ENCODE results near the gene ADCY6. TPM values are rescaled to one million over a fixed set of nuclear protein-coding genes. Genes with fewer than 3 reads are reported as not detected.

The ADCY6 gene
- total and polyA plus RNA-seq, 2 of the 4 experiments (the other 2 are of a cell fraction): 18.5 to 34.4 TPM

DNA sequence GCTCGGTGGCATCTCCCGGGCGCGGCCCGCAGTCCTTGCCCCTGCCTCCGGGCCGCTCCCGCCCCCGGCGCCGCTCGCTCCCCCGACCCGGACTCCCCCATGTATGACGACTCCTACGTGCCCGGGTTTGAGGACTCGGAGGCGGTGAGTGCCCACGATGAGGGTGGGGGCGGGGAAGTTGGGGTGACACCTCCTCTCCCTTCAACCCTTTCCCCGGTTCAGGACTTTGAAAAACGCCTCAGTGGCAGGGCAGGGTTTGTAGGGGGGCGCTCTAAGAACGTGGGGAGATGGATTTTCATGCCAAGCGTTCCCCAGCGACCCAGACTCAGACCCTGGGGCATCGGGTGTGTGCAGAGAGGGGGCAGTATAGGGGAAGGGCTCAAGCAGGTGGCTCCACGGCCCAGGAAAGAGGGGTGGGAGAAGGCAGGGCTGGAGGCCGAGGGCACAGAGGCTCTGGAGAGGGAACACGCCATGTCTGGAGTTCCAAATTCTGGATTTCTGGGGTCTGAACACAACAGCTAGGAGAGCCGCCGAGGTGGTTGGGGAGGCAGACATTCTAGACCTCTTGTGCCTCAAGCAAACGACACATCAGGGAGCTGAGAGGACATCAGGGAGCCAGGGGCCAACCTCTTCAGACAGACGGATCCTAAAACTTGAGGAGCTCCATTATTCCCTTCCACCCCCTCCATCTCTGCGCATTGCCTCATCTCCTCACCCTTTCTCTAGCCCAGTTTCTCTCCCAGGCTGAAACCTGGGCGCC lies 30.1 kb upstream of the ADCY6 start:
- H3K27me3 ChIP-seq (ENCODE audit: control insufficient read depth, insufficient read depth, low read length): no peaks in the 10 kb centered on the region
- POLR2A ChIA-PET (ENCODE audit: unreplicated experiment): interaction anchor here (0.5 to 0.8 kb wide), 3 partner anchors 8 to 917 kb away, joined by 3 read pairs; no protein-coding TSS in a partner anchor
- intact Hi-C loops (cut with micrococcal nuclease): no loop called here
- no peak overlapping the region for H4K5ac ChIP-seq (ENCODE audit: low read depth, low read length)
- ATAC-seq (ENCODE audit: low read depth) (no peak), DNase-seq (no peak)
- peak overlapping the region; percentile 24 for H3K27ac ChIP-seq (ENCODE audit: insufficient read depth, low read length)
- H3K9me3 ChIP-seq (ENCODE audit: control insufficient read depth, insufficient read depth, low read length): no peaks in the 10 kb centered on the region
- in situ Hi-C loops (cut with MboI; ENCODE audit: low sequenced_read_pairs): no loop called here
- H2AK5ac ChIP-seq (ENCODE audit: low read depth, low read length): peak overlapping the region; percentile 66; the same call in 1 of the 2 replicates
- H3K4me3 ChIP-seq (ENCODE audit: insufficient read depth, low read depth, low read length): peak overlapping the region; percentile 83
- peaks cover 12% of the 10 kb centered on the region for H4K20me1 ChIP-seq (ENCODE audit: insufficient read depth, low read length)
- H3K9me1 ChIP-seq (ENCODE audit: insufficient read depth, low read length): peaks cover 16% of the 10 kb centered on the region
- H2AK9ac ChIP-seq (replicated peaks; ENCODE audit: low read depth, low read length, poor library complexity): peak overlapping the region; percentile 84
- H4K8ac ChIP-seq (ENCODE audit: low read depth in 2 of 2, low read length in 2 of 2): peak overlapping the region in 1 of 2 experiments; percentile 44; a peak in 2 of 4 replicates
- peak overlapping the region; percentile 69 for H3K23ac ChIP-seq (ENCODE audit: low read depth, low read length)
- peak overlapping the region; percentile 4; the same call in 1 of the 2 replicates for H4K91ac ChIP-seq (ENCODE audit: insufficient read depth, low read depth, low read length)
- H3K4me2 ChIP-seq (ENCODE audit: low read depth, low read length): peak overlapping the region; percentile 81
- H3K56ac ChIP-seq (ENCODE audit: extremely low read depth, insufficient read depth, low read length): no peak overlapping the region
- peak overlapping the region; percentile 33 for H3K4ac ChIP-seq (ENCODE audit: low read depth, low read length)
- H2BK20ac ChIP-seq (ENCODE audit: low read depth, low read length): no peak overlapping the region
- H3K18ac ChIP-seq (ENCODE audit: low read depth, low read length): no peak overlapping the region
- WGBS, 2 experiments (ENCODE audit: extremely low coverage in 2 of 2, insufficient read length in 1 of 2): 11% methylated on average over 5 of the region's 37 CpGs; no CpG with 5 or more reads in 1 of the 2 experiments
- peaks cover 18% of the 10 kb centered on the region for H3K4me1 ChIP-seq (ENCODE audit: control insufficient read depth, insufficient read depth, low read length)
- no peak for TF ChIP-seq POLR2A (IDR thresholded peaks at IDR 0.05; ENCODE audit: low read depth, low read length)
- TF ChIP-seq, protein P1, sequence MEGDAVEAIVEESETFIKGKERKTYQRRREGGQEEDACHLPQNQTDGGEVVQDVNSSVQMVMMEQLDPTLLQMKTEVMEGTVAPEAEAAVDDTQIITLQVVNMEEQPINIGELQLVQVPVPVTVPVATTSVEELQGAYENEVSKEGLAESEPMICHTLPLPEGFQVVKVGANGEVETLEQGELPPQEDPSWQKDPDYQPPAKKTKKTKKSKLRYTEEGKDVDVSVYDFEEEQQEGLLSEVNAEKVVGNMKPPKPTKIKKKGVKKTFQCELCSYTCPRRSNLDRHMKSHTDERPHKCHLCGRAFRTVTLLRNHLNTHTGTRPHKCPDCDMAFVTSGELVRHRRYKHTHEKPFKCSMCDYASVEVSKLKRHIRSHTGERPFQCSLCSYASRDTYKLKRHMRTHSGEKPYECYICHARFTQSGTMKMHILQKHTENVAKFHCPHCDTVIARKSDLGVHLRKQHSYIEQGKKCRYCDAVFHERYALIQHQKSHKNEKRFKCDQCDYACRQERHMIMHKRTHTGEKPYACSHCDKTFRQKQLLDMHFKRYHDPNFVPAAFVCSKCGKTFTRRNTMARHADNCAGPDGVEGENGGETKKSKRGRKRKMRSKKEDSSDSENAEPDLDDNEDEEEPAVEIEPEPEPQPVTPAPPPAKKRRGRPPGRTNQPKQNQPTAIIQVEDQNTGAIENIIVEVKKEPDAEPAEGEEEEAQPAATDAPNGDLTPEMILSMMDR (conservative IDR thresholded peaks at IDR 0.05; ENCODE audit: low read depth, low read length): peak; percentile 13; the same call in 1 of the 2 replicates
- TF ChIP-seq MAFK (IDR thresholded peaks at IDR 0.05; ENCODE audit: low read depth, low read length): no peak
- no peak overlapping the region for H2BK5ac ChIP-seq (ENCODE audit: low read depth, low read length, poor library complexity, severe bottlenecking)
- no peak overlapping the region for H2BK15ac ChIP-seq (ENCODE audit: low read depth, low read length)
- peak overlapping the region; percentile 68 for H3K9ac ChIP-seq (ENCODE audit: low read depth, low read length)
- H2BK120ac ChIP-seq (ENCODE audit: low read depth, low read length): no peak overlapping the region
- H3K79me1 ChIP-seq (ENCODE audit: low read depth in 1 of 2, low read length in 2 of 2): peaks cover 51 to 80% of the 10 kb centered on the region in 2 experiments
- H3K14ac ChIP-seq (replicated peaks; ENCODE audit: low read depth, low read length): peak overlapping the region; percentile 55
- no TSS peak for BruUV-seq (replicated peaks)
- CTCF ChIA-PET: interaction anchor here (1.0 kb wide), 1 partner anchor 66 kb away, joined by 3 read pairs; no protein-coding TSS in a partner anchor
- peak overlapping the region; percentile 90 for H2AFZ ChIP-seq (replicated peaks; ENCODE audit: low read length, poor library complexity)
- peaks cover 10% of the 10 kb centered on the region for H3K36me3 ChIP-seq (ENCODE audit: control insufficient read depth, insufficient read depth, low read length)
- dilution Hi-C loops (cut with HindIII; ENCODE audit: low sequenced_read_pairs, unreplicated experiment): no loop called here

Data from IMR-90 (cell line).